H1 (cell line): ENCODE measurements around the gene FKRP. TPM values are rescaled to one million over a fixed set of nuclear protein-coding genes. Genes with fewer than 3 reads are reported as not detected.

Experiments
- CHD2 ChIP-seq: IDR thresholded peaks from 2 replicates; pipeline ENCODE4 v1.6.1; 2012; ENCODE audit warnings: low read length, improper control_type of control experiment
- PHF8 ChIP-seq: fragments of 200-600 bp; sonication (generic); conservative IDR thresholded peaks from 2 replicates; pipeline ENCODE4 v1.7.1; 2012; ENCODE audit warnings: low read depth, mild to moderate bottlenecking, inconsistent platforms, low read length, moderate library complexity
- polyA plus RNA-seq, 7 experiments: library from polyadenylated mRNA; depleted of rRNA in 3 of 7; stranded (reverse) in 5 of 7; unstranded in 2 of 7; fragments of >200 nt in 5 of 7; fragments of 200-250 nt in 2 of 7; gene quantifications; 1 replicate in 5 of 7; 2 replicates in 1 of 7; 4 replicates in 1 of 7; pipeline versions ENCODE4 v1.2.1 to v1.2.3, GENCODE V29; 2011 to 2013; ENCODE audit warnings: missing spikeins in 2 of 7, mixed read lengths in 2 of 7
- total RNA-seq: library from RNA; stranded (reverse); fragmentation: NEBNext Ultra II Directional; extraction: Animal tissue kit (Norgen Biotek cat#: 25700); gene quantifications from 2 replicates; pipeline ENCODE4 v1.2.1, GENCODE V29; 2021

FKRP gene
- total and polyA plus RNA-seq, 2 of the 8 experiments (the other 6 are each of a cell fraction or from before 2014, with no cell fraction given): 17.1 to 24.4 TPM

DNA sequence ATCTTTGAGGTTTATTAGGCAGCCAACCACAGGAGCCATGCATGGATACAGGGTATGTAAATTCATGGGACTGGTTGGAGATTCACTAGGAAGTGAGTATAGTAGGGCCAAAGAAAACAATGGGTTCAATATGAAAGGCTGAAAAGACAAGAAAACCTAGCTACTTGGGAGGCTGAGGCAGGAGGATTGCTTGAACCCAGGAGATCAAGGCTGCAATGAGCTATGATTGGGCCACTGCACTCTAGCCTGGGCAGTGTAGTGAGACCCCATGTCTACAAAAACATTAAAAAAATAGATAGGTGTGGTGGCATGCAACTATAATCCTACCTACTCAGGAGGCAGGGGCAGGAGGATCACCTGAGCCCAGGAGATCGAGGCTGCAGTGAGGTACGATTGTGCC, 52.9 kb downstream of the FKRP start (continued):
- TF ChIP-seq PHF8 (no peak), CHD2 (no peak)
